Glutamatergic neuron (in vitro differentiated cells): ENCODE data around the gene RBPMS2. TPM values are rescaled to one million over a fixed set of nuclear protein-coding genes. Genes with fewer than 3 reads are reported as not detected.

Experiments
- DNase-seq: peaks from one replicate; pipeline ENCODE4 v3.0.0; 2022
- H3K27ac Mint-ChIP-seq: one replicate; pipeline ENCODE4 v1.8.0; 2020; ENCODE audit warnings: mild to moderate bottlenecking, mixed read lengths, inconsistent platforms; ENCODE audit not compliant: unreplicated experiment
- H3K27me3 Mint-ChIP-seq: one replicate; pipeline ENCODE4 v1.8.0; 2020; ENCODE audit warnings: mild to moderate bottlenecking, moderate library complexity, mixed read lengths, inconsistent platforms; ENCODE audit not compliant: unreplicated experiment
- H3K36me3 Mint-ChIP-seq: one replicate; pipeline ENCODE4 v1.8.0; 2020; ENCODE audit warnings: mild to moderate bottlenecking, mixed read lengths, inconsistent platforms; ENCODE audit not compliant: unreplicated experiment
- H3K4me1 Mint-ChIP-seq: one replicate; pipeline ENCODE4 v1.8.0; 2020; ENCODE audit warnings: mild to moderate bottlenecking, low read depth, mixed read lengths, inconsistent platforms; ENCODE audit not compliant: unreplicated experiment
- H3K4me3 Mint-ChIP-seq: one replicate; pipeline ENCODE4 v1.8.0; 2020; ENCODE audit warnings: mild to moderate bottlenecking, mixed read lengths, inconsistent platforms; ENCODE audit not compliant: unreplicated experiment
- H3K9me3 Mint-ChIP-seq: one replicate; pipeline ENCODE4 v1.8.0; 2020; ENCODE audit warnings: mild to moderate bottlenecking, moderate library complexity, mixed read lengths, inconsistent platforms; ENCODE audit not compliant: unreplicated experiment
- total RNA-seq: library from RNA; stranded (reverse); fragmentation: NEBNext Ultra II Directional; extraction: Animal tissue kit (Norgen Biotek cat#: 25700); gene quantifications from one replicate; pipeline ENCODE4 v1.2.1, GENCODE V29; 2021; ENCODE audit not compliant: unreplicated experiment
- TF ChIP-seq, protein P1 (sequence below): fragments of 200-600 bp; sonication (generic); IDR thresholded peaks from one replicate; pipeline ENCODE4 v1.5.0; 2021; ENCODE audit not compliant: partially characterized antibody, unreplicated experiment

RBPMS2 gene
- total RNA-seq, 1 donor from 2014 or later, result 2.0 TPM

- H3K27me3 Mint-ChIP-seq, result peaks cover 4% of the 10 kb centered on the region
- H3K36me3 Mint-ChIP-seq, result no peaks in the 10 kb centered on the region
- DNase-seq, result no peak
- H3K4me3 Mint-ChIP-seq, result no peak overlapping the region
- H3K4me1 Mint-ChIP-seq, result peaks cover 12% of the 10 kb centered on the region
- H3K9me3 Mint-ChIP-seq, result peaks cover 4% of the 10 kb centered on the region
- no peak overlapping the region for H3K27ac Mint-ChIP-seq
- TF ChIP-seq, protein P1, sequence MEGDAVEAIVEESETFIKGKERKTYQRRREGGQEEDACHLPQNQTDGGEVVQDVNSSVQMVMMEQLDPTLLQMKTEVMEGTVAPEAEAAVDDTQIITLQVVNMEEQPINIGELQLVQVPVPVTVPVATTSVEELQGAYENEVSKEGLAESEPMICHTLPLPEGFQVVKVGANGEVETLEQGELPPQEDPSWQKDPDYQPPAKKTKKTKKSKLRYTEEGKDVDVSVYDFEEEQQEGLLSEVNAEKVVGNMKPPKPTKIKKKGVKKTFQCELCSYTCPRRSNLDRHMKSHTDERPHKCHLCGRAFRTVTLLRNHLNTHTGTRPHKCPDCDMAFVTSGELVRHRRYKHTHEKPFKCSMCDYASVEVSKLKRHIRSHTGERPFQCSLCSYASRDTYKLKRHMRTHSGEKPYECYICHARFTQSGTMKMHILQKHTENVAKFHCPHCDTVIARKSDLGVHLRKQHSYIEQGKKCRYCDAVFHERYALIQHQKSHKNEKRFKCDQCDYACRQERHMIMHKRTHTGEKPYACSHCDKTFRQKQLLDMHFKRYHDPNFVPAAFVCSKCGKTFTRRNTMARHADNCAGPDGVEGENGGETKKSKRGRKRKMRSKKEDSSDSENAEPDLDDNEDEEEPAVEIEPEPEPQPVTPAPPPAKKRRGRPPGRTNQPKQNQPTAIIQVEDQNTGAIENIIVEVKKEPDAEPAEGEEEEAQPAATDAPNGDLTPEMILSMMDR, result no peak
These were observed 61.8 kb downstream of the RBPMS2 start for GRCh38 chr15:64713592-64713991.

DNA sequence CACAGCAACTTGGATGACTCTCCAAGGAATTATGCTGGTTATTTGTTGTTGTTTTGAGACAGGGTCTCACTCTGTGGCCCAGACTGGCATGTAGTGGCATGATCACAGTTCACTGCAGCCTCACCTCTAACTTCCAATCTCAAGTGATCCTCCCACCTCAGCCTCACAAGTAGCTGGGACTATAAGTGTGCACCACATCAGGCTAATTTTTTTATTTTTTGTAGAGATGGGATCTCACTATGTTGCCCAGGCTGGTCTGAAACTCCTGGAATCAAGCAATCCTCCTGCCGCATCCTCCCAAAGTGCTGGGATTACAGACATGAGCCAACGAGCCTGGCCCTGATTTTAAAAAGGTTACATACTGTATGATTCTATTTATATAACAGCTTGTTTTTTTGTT lies 63.0 kb downstream of the RBPMS2 start:
- Mint-ChIP-seq H3K4me1 (peaks cover 6% of the 10 kb centered on the region), H3K27me3 (peaks cover 2% of the 10 kb centered on the region), H3K27ac (no peak overlapping the region), H3K4me3 (no peak overlapping the region), H3K36me3 (no peaks in the 10 kb centered on the region), H3K9me3 (peaks cover 2% of the 10 kb centered on the region)
- TF ChIP-seq, protein P1, result no peak
- no peak for DNase-seq

GRCh38 chr15:64710676-64711428 lies 64.5 kb downstream of the RBPMS2 start:
- TF ChIP-seq, protein P1, result no peak
- Mint-ChIP-seq H3K27me3 (peaks cover 2% of the 10 kb centered on the region), H3K27ac (no peak overlapping the region), H3K4me3 (no peak overlapping the region), H3K36me3 (no peaks in the 10 kb centered on the region), H3K9me3 (peaks cover 3% of the 10 kb centered on the region), H3K4me1 (no peaks in the 10 kb centered on the region)
- no peak for DNase-seq

DNA sequence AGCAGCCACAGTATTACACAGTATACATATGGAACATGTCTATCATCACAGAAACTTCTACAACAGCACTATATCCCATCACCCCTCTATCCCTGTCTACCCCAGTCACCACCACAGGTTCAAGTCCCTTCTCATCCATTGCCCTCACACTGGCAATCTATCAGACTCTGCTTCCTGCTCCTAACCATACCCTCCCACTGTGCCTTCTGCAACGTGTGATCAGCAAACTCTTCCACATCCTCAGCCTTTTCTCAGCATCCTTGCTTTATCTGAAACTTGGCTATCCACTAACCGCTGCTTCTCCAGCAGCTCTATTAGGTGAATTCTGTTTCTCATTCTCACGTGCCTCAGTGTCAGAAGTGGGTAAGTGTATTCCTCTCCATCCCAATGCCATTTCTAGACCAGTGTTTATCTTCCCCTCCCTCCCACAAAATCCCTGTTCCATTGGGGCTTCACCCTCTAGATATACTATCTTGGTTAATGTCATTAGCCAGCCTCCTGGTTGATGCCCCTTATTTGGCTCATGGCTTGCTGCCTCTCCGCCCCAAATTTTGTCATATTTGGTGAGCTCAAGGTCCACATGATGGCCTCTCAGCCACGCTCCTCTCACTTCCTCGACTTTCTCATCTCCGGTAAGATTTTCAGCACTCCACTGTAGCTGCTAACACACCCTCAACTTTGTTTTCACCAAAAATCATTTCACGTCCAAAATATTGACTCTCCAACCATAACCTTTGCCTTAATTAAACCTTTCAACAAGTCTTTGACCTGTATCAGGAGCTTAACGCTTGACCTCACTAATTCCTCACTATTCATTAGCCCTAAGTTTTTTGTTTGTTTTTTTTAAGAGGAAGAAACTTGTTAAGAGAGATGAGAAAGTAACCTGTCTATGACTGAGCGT lies 69.1 kb downstream of the RBPMS2 start:
- H3K4me1 Mint-ChIP-seq, result peaks cover 12% of the 10 kb centered on the region
- H3K36me3 Mint-ChIP-seq, result no peaks in the 10 kb centered on the region
- H3K27me3 Mint-ChIP-seq, result peaks cover 20% of the 10 kb centered on the region
- peaks cover 14% of the 10 kb centered on the region for H3K9me3 Mint-ChIP-seq
- H3K27ac Mint-ChIP-seq, result peak overlapping the region; percentile 46
- DNase-seq, result no peak
- no peak overlapping the region for H3K4me3 Mint-ChIP-seq
- TF ChIP-seq, protein P1, result no peak
